ENCODE measurements around the gene FHAD1.

DNA sequence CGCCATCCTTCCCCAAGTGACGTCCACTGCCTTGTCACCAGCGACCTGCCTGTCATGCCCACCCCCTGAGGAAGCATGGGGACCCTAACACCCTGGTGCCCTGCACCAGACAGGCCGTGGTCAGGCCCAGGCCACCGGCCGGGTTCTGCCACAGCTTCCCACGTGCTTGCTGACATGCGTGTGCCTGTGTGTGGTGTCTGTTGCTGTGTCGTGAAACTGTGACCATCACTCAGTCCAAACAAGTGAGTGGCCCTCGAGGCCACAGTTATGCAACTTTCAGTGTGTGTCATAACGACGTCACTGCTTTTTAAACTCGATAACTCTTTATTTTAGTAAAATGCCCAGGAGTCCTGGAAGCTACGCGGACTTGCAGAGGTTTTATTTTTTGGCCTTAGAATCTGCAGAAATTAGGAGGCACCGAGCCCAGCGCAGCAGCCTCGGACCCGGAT, 182.7 kb downstream of the FHAD1 start:
- TF ChIP-seq, protein P1, sequence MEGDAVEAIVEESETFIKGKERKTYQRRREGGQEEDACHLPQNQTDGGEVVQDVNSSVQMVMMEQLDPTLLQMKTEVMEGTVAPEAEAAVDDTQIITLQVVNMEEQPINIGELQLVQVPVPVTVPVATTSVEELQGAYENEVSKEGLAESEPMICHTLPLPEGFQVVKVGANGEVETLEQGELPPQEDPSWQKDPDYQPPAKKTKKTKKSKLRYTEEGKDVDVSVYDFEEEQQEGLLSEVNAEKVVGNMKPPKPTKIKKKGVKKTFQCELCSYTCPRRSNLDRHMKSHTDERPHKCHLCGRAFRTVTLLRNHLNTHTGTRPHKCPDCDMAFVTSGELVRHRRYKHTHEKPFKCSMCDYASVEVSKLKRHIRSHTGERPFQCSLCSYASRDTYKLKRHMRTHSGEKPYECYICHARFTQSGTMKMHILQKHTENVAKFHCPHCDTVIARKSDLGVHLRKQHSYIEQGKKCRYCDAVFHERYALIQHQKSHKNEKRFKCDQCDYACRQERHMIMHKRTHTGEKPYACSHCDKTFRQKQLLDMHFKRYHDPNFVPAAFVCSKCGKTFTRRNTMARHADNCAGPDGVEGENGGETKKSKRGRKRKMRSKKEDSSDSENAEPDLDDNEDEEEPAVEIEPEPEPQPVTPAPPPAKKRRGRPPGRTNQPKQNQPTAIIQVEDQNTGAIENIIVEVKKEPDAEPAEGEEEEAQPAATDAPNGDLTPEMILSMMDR (IDR thresholded peaks at IDR 0.05) = no peak
- TF ChIP-seq POLR2AphosphoS5 (IDR thresholded peaks at IDR 0.05; ENCODE audit: insufficient read depth in 1 of 2, low read depth in 1 of 2) (no peak), POLR2A (IDR thresholded peaks at IDR 0.05) (no peak)
